Measurements from ENCODE around the gene SHLD1. TPM values are rescaled to one million over a fixed set of nuclear protein-coding genes. Genes with fewer than 3 reads are reported as not detected.

The SHLD1 gene
- total RNA-seq, 4 donors from 2014 or later: 1.7 to 4.2 (median 3.4) TPM

- intact Hi-C loops (cut with DNase I; ENCODE audit: low total_unique reads): no loop called here
- TF ChIP-seq, protein P1, sequence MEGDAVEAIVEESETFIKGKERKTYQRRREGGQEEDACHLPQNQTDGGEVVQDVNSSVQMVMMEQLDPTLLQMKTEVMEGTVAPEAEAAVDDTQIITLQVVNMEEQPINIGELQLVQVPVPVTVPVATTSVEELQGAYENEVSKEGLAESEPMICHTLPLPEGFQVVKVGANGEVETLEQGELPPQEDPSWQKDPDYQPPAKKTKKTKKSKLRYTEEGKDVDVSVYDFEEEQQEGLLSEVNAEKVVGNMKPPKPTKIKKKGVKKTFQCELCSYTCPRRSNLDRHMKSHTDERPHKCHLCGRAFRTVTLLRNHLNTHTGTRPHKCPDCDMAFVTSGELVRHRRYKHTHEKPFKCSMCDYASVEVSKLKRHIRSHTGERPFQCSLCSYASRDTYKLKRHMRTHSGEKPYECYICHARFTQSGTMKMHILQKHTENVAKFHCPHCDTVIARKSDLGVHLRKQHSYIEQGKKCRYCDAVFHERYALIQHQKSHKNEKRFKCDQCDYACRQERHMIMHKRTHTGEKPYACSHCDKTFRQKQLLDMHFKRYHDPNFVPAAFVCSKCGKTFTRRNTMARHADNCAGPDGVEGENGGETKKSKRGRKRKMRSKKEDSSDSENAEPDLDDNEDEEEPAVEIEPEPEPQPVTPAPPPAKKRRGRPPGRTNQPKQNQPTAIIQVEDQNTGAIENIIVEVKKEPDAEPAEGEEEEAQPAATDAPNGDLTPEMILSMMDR (IDR thresholded peaks at IDR 0.05): no peak
- no peak for TF ChIP-seq POLR2A (IDR thresholded peaks at IDR 0.05)
- no peak for DNase-seq (ENCODE audit: low spot score in 2 of 2)
- 34 to 59% methylated on average over 1 of the region's 1 CpG for WGBS, 2 donors
- no peak overlapping the region for H3K4me3 ChIP-seq (ENCODE audit: low read depth, poor library complexity, severe bottlenecking)
Observed at GRCh38 chr20:5888041-5888440, 137.8 kb downstream of the SHLD1 start.

- intact Hi-C loops (cut with DNase I; ENCODE audit: low total_unique reads): no loop called here
- DNase-seq (ENCODE audit: low spot score in 2 of 2): no peak
- TF ChIP-seq, protein P1 (IDR thresholded peaks at IDR 0.05): no peak
- no peak for TF ChIP-seq POLR2A (IDR thresholded peaks at IDR 0.05)
- WGBS, 2 donors: 73 to 84% methylated on average over 10 of the region's 10 CpGs
- no peak overlapping the region for H3K4me3 ChIP-seq (ENCODE audit: low read depth, poor library complexity, severe bottlenecking)
Observed at GRCh38 chr20:5890773-5891441, 140.7 kb downstream of the SHLD1 start.

- no peak for DNase-seq (ENCODE audit: low spot score in 2 of 2)
- 46 to 49% methylated on average over 3 of the region's 3 CpGs for WGBS, 2 donors
- intact Hi-C loops (cut with DNase I; ENCODE audit: low total_unique reads): no loop called here
- no peak for TF ChIP-seq POLR2A (IDR thresholded peaks at IDR 0.05)
- TF ChIP-seq, protein P1 (IDR thresholded peaks at IDR 0.05): no peak
- no peak overlapping the region for H3K4me3 ChIP-seq (ENCODE audit: low read depth, poor library complexity, severe bottlenecking)
Observed at GRCh38 chr20:5893052-5893451, 142.9 kb downstream of the SHLD1 start.

DNA sequence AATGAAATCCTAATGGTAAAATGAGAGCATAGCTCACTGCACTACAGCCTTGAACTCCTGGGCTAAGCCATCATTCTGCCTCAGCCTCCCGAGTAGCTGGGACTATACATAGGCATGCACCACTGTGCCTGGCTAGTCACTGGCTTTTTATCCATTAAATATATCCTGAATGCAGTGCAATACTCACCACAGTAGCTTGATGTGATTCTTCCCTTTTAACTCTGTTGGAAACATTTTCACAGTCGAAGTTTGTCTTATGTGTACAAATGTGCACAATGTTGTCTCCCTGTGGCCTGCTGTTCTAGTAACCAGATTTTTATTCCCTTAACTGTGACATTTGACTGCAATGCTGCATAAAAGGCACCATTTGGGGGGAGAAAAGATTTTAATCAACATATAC is 143.4 kb downstream of the SHLD1 start:
- 81 to 87% methylated on average over 2 of the region's 2 CpGs for WGBS, 2 donors
- intact Hi-C loops (cut with DNase I; ENCODE audit: low total_unique reads): no loop called here
- DNase-seq (ENCODE audit: low spot score in 2 of 2): no peak
- H3K4me3 ChIP-seq (ENCODE audit: low read depth, poor library complexity, severe bottlenecking): no peak overlapping the region
- TF ChIP-seq, protein P1 (IDR thresholded peaks at IDR 0.05): no peak
- no peak for TF ChIP-seq POLR2A (IDR thresholded peaks at IDR 0.05)

- intact Hi-C loops (cut with DNase I; ENCODE audit: low total_unique reads): no loop called here
- DNase-seq (ENCODE audit: low spot score in 2 of 2): no peak
- WGBS, 2 donors: 86 to 88% methylated on average over 2 of the region's 2 CpGs
- no peak overlapping the region for H3K4me3 ChIP-seq (ENCODE audit: low read depth, poor library complexity, severe bottlenecking)
- no peak for TF ChIP-seq POLR2A (IDR thresholded peaks at IDR 0.05)
- TF ChIP-seq, protein P1 (IDR thresholded peaks at IDR 0.05): no peak
Observed at GRCh38 chr20:5895626-5896025, 145.4 kb downstream of the SHLD1 start.

DNA sequence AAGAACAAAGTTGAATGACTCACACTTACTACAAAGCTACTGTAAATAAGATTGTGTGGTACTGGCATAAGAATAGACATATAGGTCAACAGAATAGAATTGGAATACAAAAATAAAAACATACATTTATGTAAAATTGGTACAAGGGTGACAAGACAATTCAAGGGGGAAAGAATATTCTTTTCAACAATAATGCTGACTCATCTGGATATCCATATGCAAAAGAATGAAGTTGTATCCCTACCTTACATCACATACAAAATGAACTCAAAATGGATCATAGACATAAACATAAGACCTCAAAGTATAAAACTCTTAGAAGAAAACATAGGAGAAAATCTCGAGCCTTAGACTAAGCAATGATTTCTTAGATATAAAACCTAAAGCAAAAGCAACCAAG is 149.2 kb downstream of the SHLD1 start:
- no peak overlapping the region for H3K4me3 ChIP-seq (ENCODE audit: low read depth, poor library complexity, severe bottlenecking)
- intact Hi-C loops (cut with DNase I; ENCODE audit: low total_unique reads): no loop called here
- no peak for DNase-seq (ENCODE audit: low spot score in 2 of 2)
- no peak for TF ChIP-seq POLR2A (IDR thresholded peaks at IDR 0.05)
- TF ChIP-seq, protein P1 (IDR thresholded peaks at IDR 0.05): no peak
- WGBS, 2 donors: 54 to 67% methylated on average over 1 of the region's 1 CpG

All from lower leg skin (tissue), 4 donors.